GM12872 (cell line): ENCODE data around the gene MIS12.

Experiments
- CTCF ChIP-seq: IDR thresholded peaks from 3 replicates; pipeline ENCODE4 v1.5.1; 2011; ENCODE audit warnings: low read depth, mild to moderate bottlenecking, low read length, moderate library complexity; ENCODE audit not compliant: insufficient read depth

The MIS12 gene

GRCh38 chr17:5513628-5514027 is 27.3 kb downstream of the MIS12 start:
- no peak for TF ChIP-seq CTCF

- no peak for TF ChIP-seq CTCF
These were observed 28.6 kb downstream of the MIS12 start for GRCh38 chr17:5514976-5515375.

GRCh38 chr17:5516060-5516792 is 29.9 kb downstream of the MIS12 start:
- no peak for TF ChIP-seq CTCF

GRCh38 chr17:5522476-5522875 is 36.1 kb downstream of the MIS12 start:
- TF ChIP-seq CTCF = no peak

- TF ChIP-seq CTCF = no peak
These were observed 36.9 kb downstream of the MIS12 start for GRCh38 chr17:5523249-5523648.

- no peak for TF ChIP-seq CTCF
These were observed 40.6 kb downstream of the MIS12 start for GRCh38 chr17:5526821-5527598.

- no peak for TF ChIP-seq CTCF
These were observed 41.4 kb downstream of the MIS12 start for GRCh38 chr17:5527601-5528250.
